Kidney glomerular epithelial cell (primary cell): ENCODE results near the gene HEXIM1.

Experiments used
- DNase-seq: peaks from one replicate; lab custom pipeline; 2025; lab: John Stamatoyannopoulos, UW

Gene HEXIM1

GRCh38 chr17:45146890-45147580 lies 1.2 kb upstream of the HEXIM1 start:
- peak; percentile 54 for DNase-seq

- peak; percentile 89 for DNase-seq
These were observed 593 bp upstream of the HEXIM1 start for GRCh38 chr17:45147581-45148182.

GRCh38 chr17:45149037-45149668 lies 878 bp downstream of the HEXIM1 start:
- DNase-seq: peak; percentile 38

- no peak for DNase-seq
These were observed 1.7 kb downstream of the HEXIM1 start for GRCh38 chr17:45149669-45150664.

- DNase-seq: no peak
These were observed 2.9 kb downstream of the HEXIM1 start for GRCh38 chr17:45150911-45151809.

- no peak for DNase-seq
These were observed 6.8 kb downstream of the HEXIM1 start for GRCh38 chr17:45155029-45155428.

- no peak for DNase-seq
These were observed 7.2 kb downstream of the HEXIM1 start for GRCh38 chr17:45155483-45155882.

- no peak for DNase-seq
These were observed 8.0 kb downstream of the HEXIM1 start for GRCh38 chr17:45156242-45156641.

GRCh38 chr17:45160447-45161287 lies 12.4 kb downstream of the HEXIM1 start:
- DNase-seq: no peak

GRCh38 chr17:45161288-45162024 lies 13.2 kb downstream of the HEXIM1 start, which contains the start of gene HEXIM2:
Gene HEXIM2 (plus strand): TSS chr17:45161875. CDS start chr17:45162794, 919 bp downstream.
- peak; percentile 99 for DNase-seq

GRCh38 chr17:45162025-45162687 lies 13.9 kb downstream of the HEXIM1 start:
- DNase-seq: no peak

GRCh38 chr17:45164734-45165269 lies 16.5 kb downstream of the HEXIM1 start:
- DNase-seq: no peak

- no peak for DNase-seq
These were observed 20.9 kb downstream of the HEXIM1 start for GRCh38 chr17:45168991-45169752.

GRCh38 chr17:45170280-45170930 lies 22.1 kb downstream of the HEXIM1 start:
- no peak for DNase-seq

- no peak for DNase-seq
These were observed 22.7 kb downstream of the HEXIM1 start for GRCh38 chr17:45170931-45171337.

GRCh38 chr17:45171338-45172231 lies 23.3 kb downstream of the HEXIM1 start:
- DNase-seq: peak; percentile 37
